ENCODE data around the gene ERC2.

Gene ERC2

GRCh38 chr3:56113908-56114307 is 354.4 kb downstream of the ERC2 start:
- no peak overlapping the region for H3K9ac ChIP-seq (ENCODE audit: low read depth, low read length)
- H3K27ac ChIP-seq (ENCODE audit: low read depth, low read length), result no peak overlapping the region
- peaks cover 67% of the 10 kb centered on the region for H3K4me1 ChIP-seq (ENCODE audit: control insufficient read depth, insufficient read depth, low read length)

GRCh38 chr3:56113231-56113630 is 355.0 kb downstream of the ERC2 start:
- no peaks in the 10 kb centered on the region for H3K27me3 ChIP-seq (ENCODE audit: control insufficient read depth, insufficient read depth, low read length)
- no peaks in the 10 kb centered on the region for H3K36me3 ChIP-seq (ENCODE audit: control insufficient read depth, insufficient read depth, low read length)
- H3K9me3 ChIP-seq (ENCODE audit: control insufficient read depth, insufficient read depth, low read length), result no peaks in the 10 kb centered on the region
- no peak overlapping the region for H3K9ac ChIP-seq (ENCODE audit: low read depth, low read length)
- H3K4me3 ChIP-seq (ENCODE audit: low read depth, low read length), result no peak overlapping the region
- H3K27ac ChIP-seq (ENCODE audit: low read depth, low read length), result no peak overlapping the region
- peaks cover 67% of the 10 kb centered on the region for H3K4me1 ChIP-seq (ENCODE audit: control insufficient read depth, insufficient read depth, low read length)

More at GRCh38 chr3:56113908-56114307, 354.4 kb downstream of the ERC2 start:
- Histone ChIP-seq H3K27me3 (ENCODE audit: control insufficient read depth, insufficient read depth, low read length) (no peaks in the 10 kb centered on the region), H3K9me3 (ENCODE audit: control insufficient read depth, insufficient read depth, low read length) (no peaks in the 10 kb centered on the region), H3K4me3 (ENCODE audit: low read depth, low read length) (no peak overlapping the region), H3K36me3 (ENCODE audit: control insufficient read depth, insufficient read depth, low read length) (no peaks in the 10 kb centered on the region)

GRCh38 chr3:56111606-56112304 is 356.5 kb downstream of the ERC2 start:
- peaks cover 52% of the 10 kb centered on the region for H3K4me1 ChIP-seq (ENCODE audit: control insufficient read depth, insufficient read depth, low read length)
- no peaks in the 10 kb centered on the region for H3K27me3 ChIP-seq (ENCODE audit: control insufficient read depth, insufficient read depth, low read length)
- H3K27ac ChIP-seq (ENCODE audit: low read depth, low read length), result no peak overlapping the region

GRCh38 chr3:56110886-56111285 is 357.4 kb downstream of the ERC2 start:
- H3K9ac ChIP-seq (ENCODE audit: low read depth, low read length), result no peak overlapping the region
- H3K27ac ChIP-seq (ENCODE audit: low read depth, low read length), result no peak overlapping the region
- no peaks in the 10 kb centered on the region for H3K9me3 ChIP-seq (ENCODE audit: control insufficient read depth, insufficient read depth, low read length)
- H3K36me3 ChIP-seq (ENCODE audit: control insufficient read depth, insufficient read depth, low read length), result no peaks in the 10 kb centered on the region
- H3K4me3 ChIP-seq (ENCODE audit: low read depth, low read length), result no peak overlapping the region
- H3K27me3 ChIP-seq (ENCODE audit: control insufficient read depth, insufficient read depth, low read length), result no peaks in the 10 kb centered on the region
- peaks cover 43% of the 10 kb centered on the region for H3K4me1 ChIP-seq (ENCODE audit: control insufficient read depth, insufficient read depth, low read length)

More at GRCh38 chr3:56111606-56112304, 356.5 kb downstream of the ERC2 start:
- Histone ChIP-seq H3K4me3 (ENCODE audit: low read depth, low read length) (no peak overlapping the region), H3K9me3 (ENCODE audit: control insufficient read depth, insufficient read depth, low read length) (no peaks in the 10 kb centered on the region), H3K9ac (ENCODE audit: low read depth, low read length) (no peak overlapping the region), H3K36me3 (ENCODE audit: control insufficient read depth, insufficient read depth, low read length) (no peaks in the 10 kb centered on the region)

GRCh38 chr3:56107157-56107556 is 361.1 kb downstream of the ERC2 start:
- Histone ChIP-seq H3K36me3 (ENCODE audit: control insufficient read depth, insufficient read depth, low read length) (no peaks in the 10 kb centered on the region), H3K4me1 (ENCODE audit: control insufficient read depth, insufficient read depth, low read length) (peaks cover 23% of the 10 kb centered on the region), H3K27me3 (ENCODE audit: control insufficient read depth, insufficient read depth, low read length) (no peaks in the 10 kb centered on the region), H3K9ac (ENCODE audit: low read depth, low read length) (no peak overlapping the region), H3K4me3 (ENCODE audit: low read depth, low read length) (no peak overlapping the region), H3K27ac (ENCODE audit: low read depth, low read length) (no peak overlapping the region), H3K9me3 (ENCODE audit: control insufficient read depth, insufficient read depth, low read length) (no peaks in the 10 kb centered on the region)

GRCh38 chr3:56102032-56102431 is 366.2 kb downstream of the ERC2 start:
- no peak overlapping the region for H3K27ac ChIP-seq (ENCODE audit: low read depth, low read length)
- no peaks in the 10 kb centered on the region for H3K27me3 ChIP-seq (ENCODE audit: control insufficient read depth, insufficient read depth, low read length)
- peaks cover 13% of the 10 kb centered on the region; the same call in 1 of the 2 replicates for H3K4me1 ChIP-seq (ENCODE audit: control insufficient read depth, insufficient read depth, low read length)
- H3K36me3 ChIP-seq (ENCODE audit: control insufficient read depth, insufficient read depth, low read length), result no peaks in the 10 kb centered on the region
- H3K9ac ChIP-seq (ENCODE audit: low read depth, low read length), result no peak overlapping the region
- no peak overlapping the region for H3K4me3 ChIP-seq (ENCODE audit: low read depth, low read length)
- no peaks in the 10 kb centered on the region for H3K9me3 ChIP-seq (ENCODE audit: control insufficient read depth, insufficient read depth, low read length)

GRCh38 chr3:56101576-56101975 is 366.7 kb downstream of the ERC2 start:
- no peaks in the 10 kb centered on the region for H3K9me3 ChIP-seq (ENCODE audit: control insufficient read depth, insufficient read depth, low read length)
- H3K4me1 ChIP-seq (ENCODE audit: control insufficient read depth, insufficient read depth, low read length), result peaks cover 13% of the 10 kb centered on the region; the same call in 1 of the 2 replicates
- H3K27me3 ChIP-seq (ENCODE audit: control insufficient read depth, insufficient read depth, low read length), result no peaks in the 10 kb centered on the region
- no peak overlapping the region for H3K27ac ChIP-seq (ENCODE audit: low read depth, low read length)
- H3K36me3 ChIP-seq (ENCODE audit: control insufficient read depth, insufficient read depth, low read length), result no peaks in the 10 kb centered on the region
- H3K4me3 ChIP-seq (ENCODE audit: low read depth, low read length), result no peak overlapping the region
- H3K9ac ChIP-seq (ENCODE audit: low read depth, low read length), result no peak overlapping the region

GRCh38 chr3:56096999-56097398 is 371.3 kb downstream of the ERC2 start:
- Histone ChIP-seq H3K27ac (ENCODE audit: low read depth, low read length) (no peak overlapping the region), H3K36me3 (ENCODE audit: control insufficient read depth, insufficient read depth, low read length) (no peaks in the 10 kb centered on the region), H3K27me3 (ENCODE audit: control insufficient read depth, insufficient read depth, low read length) (no peaks in the 10 kb centered on the region), H3K9ac (ENCODE audit: low read depth, low read length) (no peak overlapping the region), H3K9me3 (ENCODE audit: control insufficient read depth, insufficient read depth, low read length) (no peaks in the 10 kb centered on the region), H3K4me3 (ENCODE audit: low read depth, low read length) (no peak overlapping the region), H3K4me1 (ENCODE audit: control insufficient read depth, insufficient read depth, low read length) (peaks cover 5% of the 10 kb centered on the region; the same call in 1 of the 2 replicates)

GRCh38 chr3:56094170-56094569 is 374.1 kb downstream of the ERC2 start:
- Histone ChIP-seq H3K9ac (ENCODE audit: low read depth, low read length) (no peak overlapping the region), H3K9me3 (ENCODE audit: control insufficient read depth, insufficient read depth, low read length) (no peaks in the 10 kb centered on the region), H3K27ac (ENCODE audit: low read depth, low read length) (no peak overlapping the region), H3K4me3 (ENCODE audit: low read depth, low read length) (no peak overlapping the region), H3K27me3 (ENCODE audit: control insufficient read depth, insufficient read depth, low read length) (no peaks in the 10 kb centered on the region), H3K36me3 (ENCODE audit: control insufficient read depth, insufficient read depth, low read length) (no peaks in the 10 kb centered on the region), H3K4me1 (ENCODE audit: control insufficient read depth, insufficient read depth, low read length) (no peaks in the 10 kb centered on the region)

GRCh38 chr3:56089739-56090138 is 378.5 kb downstream of the ERC2 start:
- Histone ChIP-seq H3K4me1 (ENCODE audit: control insufficient read depth, insufficient read depth, low read length) (no peaks in the 10 kb centered on the region), H3K27me3 (ENCODE audit: control insufficient read depth, insufficient read depth, low read length) (no peaks in the 10 kb centered on the region), H3K36me3 (ENCODE audit: control insufficient read depth, insufficient read depth, low read length) (no peaks in the 10 kb centered on the region), H3K4me3 (ENCODE audit: low read depth, low read length) (no peak overlapping the region), H3K9me3 (ENCODE audit: control insufficient read depth, insufficient read depth, low read length) (no peaks in the 10 kb centered on the region), H3K27ac (ENCODE audit: low read depth, low read length) (no peak overlapping the region), H3K9ac (ENCODE audit: low read depth, low read length) (no peak overlapping the region)

GRCh38 chr3:56087451-56088053 is 380.7 kb downstream of the ERC2 start:
- Histone ChIP-seq H3K4me1 (ENCODE audit: control insufficient read depth, insufficient read depth, low read length) (no peaks in the 10 kb centered on the region), H3K9me3 (ENCODE audit: control insufficient read depth, insufficient read depth, low read length) (no peaks in the 10 kb centered on the region), H3K27ac (ENCODE audit: low read depth, low read length) (no peak overlapping the region), H3K27me3 (ENCODE audit: control insufficient read depth, insufficient read depth, low read length) (no peaks in the 10 kb centered on the region), H3K4me3 (ENCODE audit: low read depth, low read length) (no peak overlapping the region), H3K9ac (ENCODE audit: low read depth, low read length) (no peak overlapping the region), H3K36me3 (ENCODE audit: control insufficient read depth, insufficient read depth, low read length) (no peaks in the 10 kb centered on the region)

Data from HUES48 (cell line).